Liver (tissue), 3 donors: Measurements from ENCODE around the gene NBPF6.
"Not testable (repeated sequence)": the region's sequence is repeated elsewhere in the genome, so short reads cannot be mapped to it uniquely, and the experiment has no call there.

Experiments
- EGR1 ChIP-seq, 2 donors: IDR thresholded peaks; 2 replicates each; pipeline ENCODE4 v1.6.1; 2016 to 2018; ENCODE audit warnings: antibody characterized with exemption in 2 of 2, low read depth in 2 of 2
- FOXA1 ChIP-seq: IDR thresholded peaks from 2 replicates; pipeline ENCODE4 v1.6.1; 2016; ENCODE audit warnings: antibody characterized with exemption
- GABPA ChIP-seq, 2 donors: IDR thresholded peaks in 1 of 2; conservative IDR thresholded peaks in 1 of 2; 2 replicates each; pipeline ENCODE4 v1.6.1; 2016; ENCODE audit warnings: antibody characterized with exemption in 2 of 2, mild to moderate bottlenecking in 1 of 2, moderate library complexity in 1 of 2
- HNF4A ChIP-seq, 2 donors: conservative IDR thresholded peaks; 2 replicates each; pipeline ENCODE4 v1.6.1; 2016; ENCODE audit warnings: antibody characterized with exemption in 2 of 2, mild to moderate bottlenecking in 2 of 2
- JUND ChIP-seq, 2 donors: IDR thresholded peaks; 2 replicates each; pipeline ENCODE4 v1.6.1; 2016; ENCODE audit warnings: antibody characterized with exemption in 2 of 2
- RAD21 ChIP-seq, 2 donors: IDR thresholded peaks; 2 replicates each; pipeline ENCODE4 v1.6.1; 2016; ENCODE audit warnings: antibody characterized with exemption in 2 of 2, mild to moderate bottlenecking in 2 of 2
- REST ChIP-seq: IDR thresholded peaks from 2 replicates; pipeline ENCODE4 v1.6.1; 2016; ENCODE audit warnings: antibody characterized with exemption, mild to moderate bottlenecking
- RXRA ChIP-seq, 2 donors: IDR thresholded peaks; 2 replicates each; pipeline ENCODE4 v1.6.1; 2017 to 2018; ENCODE audit warnings: antibody characterized with exemption in 2 of 2, mild to moderate bottlenecking in 1 of 2
- SP1 ChIP-seq: IDR thresholded peaks from 2 replicates; pipeline ENCODE4 v1.6.1; 2018; ENCODE audit warnings: antibody characterized with exemption, mild to moderate bottlenecking
- TAF1 ChIP-seq: conservative IDR thresholded peaks from 2 replicates; pipeline ENCODE4 v1.6.1; 2016; ENCODE audit warnings: antibody characterized with exemption, mild to moderate bottlenecking
- YY1 ChIP-seq: IDR thresholded peaks from 2 replicates; pipeline ENCODE4 v1.6.1; 2016; ENCODE audit warnings: antibody characterized with exemption, mild to moderate bottlenecking
- TF ChIP-seq, protein P1 (sequence below): fragments of 150-350 bp; IDR thresholded peaks from 2 replicates; pipeline ENCODE4 v1.5.1; 2017; ENCODE audit warnings: improper control_type of control experiment, low read depth, low read length; ENCODE audit not compliant: missing input control
- TF ChIP-seq, protein P2 (sequence below): IDR thresholded peaks from 2 replicates; pipeline ENCODE4 v1.6.1; 2016; ENCODE audit warnings: antibody characterized with exemption
- TF ChIP-seq, protein P3 (sequence below): IDR thresholded peaks from 2 replicates; pipeline ENCODE4 v1.6.1; 2016; ENCODE audit warnings: antibody characterized with exemption
- donor health status: healthy.
- donor health status: healthy.

DNA sequence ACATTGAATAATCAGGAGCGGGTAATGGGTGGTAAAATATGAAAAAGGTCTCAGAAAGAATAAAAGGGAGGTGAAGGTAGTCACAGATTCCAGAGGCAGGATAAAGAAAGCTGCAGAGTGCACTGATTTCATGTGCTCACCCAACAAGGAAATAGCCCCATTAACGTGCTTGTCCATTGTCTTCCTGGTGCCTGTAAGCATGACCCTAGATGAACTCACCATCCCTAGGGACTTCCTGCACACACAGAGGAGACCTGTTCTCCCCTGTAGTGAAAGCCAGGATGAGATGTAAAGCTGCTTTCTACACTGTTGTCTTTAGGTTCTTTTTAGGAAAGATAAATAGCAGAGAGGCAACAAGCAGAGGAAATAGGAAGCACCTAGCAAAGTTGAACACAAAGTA is 4.4 kb downstream of the NBPF6 start:
- TF ChIP-seq, protein P1, sequence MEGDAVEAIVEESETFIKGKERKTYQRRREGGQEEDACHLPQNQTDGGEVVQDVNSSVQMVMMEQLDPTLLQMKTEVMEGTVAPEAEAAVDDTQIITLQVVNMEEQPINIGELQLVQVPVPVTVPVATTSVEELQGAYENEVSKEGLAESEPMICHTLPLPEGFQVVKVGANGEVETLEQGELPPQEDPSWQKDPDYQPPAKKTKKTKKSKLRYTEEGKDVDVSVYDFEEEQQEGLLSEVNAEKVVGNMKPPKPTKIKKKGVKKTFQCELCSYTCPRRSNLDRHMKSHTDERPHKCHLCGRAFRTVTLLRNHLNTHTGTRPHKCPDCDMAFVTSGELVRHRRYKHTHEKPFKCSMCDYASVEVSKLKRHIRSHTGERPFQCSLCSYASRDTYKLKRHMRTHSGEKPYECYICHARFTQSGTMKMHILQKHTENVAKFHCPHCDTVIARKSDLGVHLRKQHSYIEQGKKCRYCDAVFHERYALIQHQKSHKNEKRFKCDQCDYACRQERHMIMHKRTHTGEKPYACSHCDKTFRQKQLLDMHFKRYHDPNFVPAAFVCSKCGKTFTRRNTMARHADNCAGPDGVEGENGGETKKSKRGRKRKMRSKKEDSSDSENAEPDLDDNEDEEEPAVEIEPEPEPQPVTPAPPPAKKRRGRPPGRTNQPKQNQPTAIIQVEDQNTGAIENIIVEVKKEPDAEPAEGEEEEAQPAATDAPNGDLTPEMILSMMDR, result not testable (repeated sequence)
- TF ChIP-seq JUND (IDR thresholded peaks at IDR 0.05); RAD21 (IDR thresholded peaks at IDR 0.05); YY1; SP1; EGR1 (IDR thresholded peaks at IDR 0.05; ENCODE audit: low read depth in 2 of 2); RXRA (IDR thresholded peaks at IDR 0.05); TAF1; GABPA (IDR thresholded peaks at IDR 0.05 in 1 of 2, conservative IDR thresholded peaks at IDR 0.05 in 1 of 2); REST; FOXA1; HNF4A (conservative IDR thresholded peaks at IDR 0.05): not testable (repeated sequence)
- TF ChIP-seq, protein P2, sequence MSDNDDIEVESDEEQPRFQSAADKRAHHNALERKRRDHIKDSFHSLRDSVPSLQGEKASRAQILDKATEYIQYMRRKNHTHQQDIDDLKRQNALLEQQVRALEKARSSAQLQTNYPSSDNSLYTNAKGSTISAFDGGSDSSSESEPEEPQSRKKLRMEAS, result not testable (repeated sequence)
- TF ChIP-seq, protein P3, sequence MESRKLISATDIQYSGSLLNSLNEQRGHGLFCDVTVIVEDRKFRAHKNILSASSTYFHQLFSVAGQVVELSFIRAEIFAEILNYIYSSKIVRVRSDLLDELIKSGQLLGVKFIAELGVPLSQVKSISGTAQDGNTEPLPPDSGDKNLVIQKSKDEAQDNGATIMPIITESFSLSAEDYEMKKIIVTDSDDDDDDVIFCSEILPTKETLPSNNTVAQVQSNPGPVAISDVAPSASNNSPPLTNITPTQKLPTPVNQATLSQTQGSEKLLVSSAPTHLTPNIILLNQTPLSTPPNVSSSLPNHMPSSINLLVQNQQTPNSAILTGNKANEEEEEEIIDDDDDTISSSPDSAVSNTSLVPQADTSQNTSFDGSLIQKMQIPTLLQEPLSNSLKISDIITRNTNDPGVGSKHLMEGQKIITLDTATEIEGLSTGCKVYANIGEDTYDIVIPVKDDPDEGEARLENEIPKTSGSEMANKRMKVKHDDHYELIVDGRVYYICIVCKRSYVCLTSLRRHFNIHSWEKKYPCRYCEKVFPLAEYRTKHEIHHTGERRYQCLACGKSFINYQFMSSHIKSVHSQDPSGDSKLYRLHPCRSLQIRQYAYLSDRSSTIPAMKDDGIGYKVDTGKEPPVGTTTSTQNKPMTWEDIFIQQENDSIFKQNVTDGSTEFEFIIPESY, result not testable (repeated sequence)
